ENCODE data around the gene OR5V1. TPM values are rescaled to one million over a fixed set of nuclear protein-coding genes. Genes with fewer than 3 reads are reported as not detected.
"Not testable (repeated sequence)": the region's sequence is repeated elsewhere in the genome, so short reads cannot be mapped to it uniquely, and the experiment has no call there.

Gene OR5V1
- total RNA-seq (not detected), polyA plus RNA-seq (not detected)

DNA sequence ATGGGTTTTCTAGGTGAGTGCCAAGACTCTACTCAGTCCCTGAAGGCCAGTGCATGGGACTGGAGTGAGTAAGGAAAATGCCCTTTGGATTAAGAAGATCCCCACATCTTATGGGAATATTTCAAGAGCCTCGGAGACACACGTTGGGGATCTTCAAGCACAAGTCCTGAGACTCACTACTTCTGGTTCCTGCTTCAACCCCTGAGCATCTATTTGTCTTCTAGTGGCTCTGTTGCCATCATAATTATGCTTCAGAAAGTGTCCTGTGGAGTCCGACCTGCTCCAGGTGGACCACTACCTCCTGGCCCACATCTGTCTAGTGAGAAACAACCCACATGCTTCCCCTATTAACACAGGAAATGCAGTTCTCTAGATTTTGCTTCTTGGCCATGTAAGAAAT lies at the start of gene OR5V1:
OR5V1 (minus strand) TSS at position 101 of the 400 bp plus-strand sequence. CDS start 12,670 bp downstream, outside the sequence.
- Histone ChIP-seq H3K36me3 (ENCODE audit: insufficient read depth) (no peaks in the 10 kb centered on the region), H3K4me1 (ENCODE audit: insufficient read depth) (no peaks in the 10 kb centered on the region), H3K4me3 (ENCODE audit: low read depth, low read length) (no peak within 1 kb of the TSS), H3K27ac (ENCODE audit: low read depth) (no peak within 1 kb of the TSS)
- WGBS = 81% methylated on average over 3 of the region's 3 CpGs
- DNase-seq (ENCODE audit: extremely low spot score) = no peak

DNA sequence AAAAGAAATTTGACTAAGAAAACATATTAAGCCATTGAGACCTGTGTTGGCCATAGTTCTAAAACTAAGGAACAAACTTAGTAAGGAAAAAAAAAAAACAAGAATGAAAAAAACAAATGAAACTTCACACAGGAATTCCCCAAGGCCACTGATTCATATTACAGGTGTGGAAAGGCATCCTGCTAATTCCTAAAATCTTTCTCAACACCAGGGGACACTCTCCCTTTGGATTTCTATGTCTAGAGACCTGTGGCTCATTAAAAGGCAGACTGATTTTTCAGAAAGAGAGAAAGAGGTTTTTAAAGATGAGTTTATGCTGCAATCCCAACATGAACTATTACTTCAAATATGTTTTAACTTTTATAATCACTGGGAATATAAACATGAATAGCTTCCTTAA lies 45.9 kb upstream of the OR5V1 start, which contains the start of gene OR12D1:
OR12D1 (plus strand) TSS at position 341 of the 400 bp plus-strand sequence.
- DNase-seq (ENCODE audit: extremely low spot score) = no peak
- Histone ChIP-seq H3K36me3 (ENCODE audit: insufficient read depth) (no peaks in the 10 kb centered on the region), H3K4me3 (ENCODE audit: low read depth, low read length) (no peak within 1 kb of the TSS)

DNA sequence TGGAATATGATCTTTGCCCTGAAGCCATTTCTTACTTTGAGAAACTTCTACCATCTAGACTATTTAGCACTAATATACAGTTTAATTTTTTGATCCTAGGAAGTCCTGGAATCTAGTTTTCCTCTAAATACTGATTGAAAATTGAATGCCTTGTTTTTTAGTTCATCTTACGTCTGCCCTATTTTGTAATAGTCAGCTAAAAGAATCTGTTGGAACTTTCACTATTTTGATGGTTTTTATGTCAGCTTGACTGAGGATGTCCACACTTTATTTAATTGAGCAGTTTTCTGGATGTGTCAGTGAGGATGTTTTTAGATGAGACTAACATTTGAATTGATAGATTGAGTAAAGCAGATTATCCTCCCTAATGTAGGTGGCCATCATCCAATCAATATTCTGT lies 35.1 kb upstream of the OR5V1 start:
- 43% methylated on average over 1 of the region's 1 CpG for WGBS
- no peaks in the 10 kb centered on the region for H3K36me3 ChIP-seq (ENCODE audit: insufficient read depth)
- no peak overlapping the region for H3K27ac ChIP-seq (ENCODE audit: low read depth)
- DNase-seq (ENCODE audit: extremely low spot score) = no peak
- no peaks in the 10 kb centered on the region for H3K4me1 ChIP-seq (ENCODE audit: insufficient read depth)
- no peak overlapping the region for H3K4me3 ChIP-seq (ENCODE audit: low read depth, low read length)

More for the DNA sequence above, 45.9 kb upstream of the OR5V1 start, which contains the start of gene OR12D1:
- Histone ChIP-seq H3K27ac (ENCODE audit: low read depth) (no peak within 1 kb of the TSS), H3K4me1 (ENCODE audit: insufficient read depth) (no peaks in the 10 kb centered on the region)

DNA sequence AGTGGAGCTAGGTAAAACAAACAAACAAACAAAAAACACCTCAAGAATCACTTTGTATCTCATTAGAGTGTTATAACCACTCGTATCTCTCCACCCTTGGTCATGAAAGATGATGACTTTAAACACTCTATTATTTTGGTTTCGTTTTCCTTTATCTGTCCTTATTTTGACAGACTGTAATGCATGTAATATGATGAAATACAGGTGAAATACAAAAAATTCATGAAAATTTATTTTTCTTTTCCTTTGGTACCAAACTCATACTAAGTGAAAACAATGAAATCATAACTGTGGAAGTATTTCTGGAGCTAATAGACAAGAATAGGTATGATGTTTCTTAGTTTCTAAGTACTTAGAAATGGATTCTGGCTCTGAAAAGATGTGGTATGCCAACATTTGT lies 30.9 kb upstream of the OR5V1 start:
- no peak for DNase-seq (ENCODE audit: extremely low spot score)
- Histone ChIP-seq H3K27ac (ENCODE audit: low read depth) (no peak overlapping the region), H3K36me3 (ENCODE audit: insufficient read depth) (no peaks in the 10 kb centered on the region), H3K4me3 (ENCODE audit: low read depth, low read length) (no peak overlapping the region), H3K4me1 (ENCODE audit: insufficient read depth) (no peaks in the 10 kb centered on the region)
- WGBS = 52% methylated on average over 2 of the region's 2 CpGs

DNA sequence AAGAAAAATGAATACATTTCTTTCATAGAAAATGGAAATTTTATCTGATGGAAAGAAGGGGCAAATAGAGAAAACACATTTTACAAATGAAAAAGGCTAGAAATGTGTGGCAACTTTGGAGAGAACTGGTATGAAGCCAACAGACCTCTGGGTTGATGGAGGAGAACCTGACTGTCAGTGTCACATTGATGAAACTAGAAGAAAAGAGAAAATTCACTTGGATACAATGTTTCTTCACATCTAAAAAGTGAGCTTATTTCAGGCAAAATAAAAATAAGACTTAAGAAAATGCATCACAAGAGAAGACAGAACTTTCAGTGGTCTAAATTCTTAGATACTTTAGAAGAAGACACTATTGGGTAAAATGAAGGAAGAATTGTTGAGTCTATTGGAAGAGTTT lies 26.7 kb upstream of the OR5V1 start, which contains the start of gene OR12D2:
OR12D2 (plus strand) TSS at position 301 of the 400 bp plus-strand sequence. CDS start 1,069 bp downstream, outside the sequence.
- no peaks in the 10 kb centered on the region for H3K4me1 ChIP-seq (ENCODE audit: insufficient read depth)
- no peak within 1 kb of the TSS for H3K27ac ChIP-seq (ENCODE audit: low read depth)
- H3K36me3 ChIP-seq (ENCODE audit: insufficient read depth) = no peaks in the 10 kb centered on the region
- DNase-seq (ENCODE audit: extremely low spot score) = no peak
- H3K4me3 ChIP-seq (ENCODE audit: low read depth, low read length) = no peak within 1 kb of the TSS

DNA sequence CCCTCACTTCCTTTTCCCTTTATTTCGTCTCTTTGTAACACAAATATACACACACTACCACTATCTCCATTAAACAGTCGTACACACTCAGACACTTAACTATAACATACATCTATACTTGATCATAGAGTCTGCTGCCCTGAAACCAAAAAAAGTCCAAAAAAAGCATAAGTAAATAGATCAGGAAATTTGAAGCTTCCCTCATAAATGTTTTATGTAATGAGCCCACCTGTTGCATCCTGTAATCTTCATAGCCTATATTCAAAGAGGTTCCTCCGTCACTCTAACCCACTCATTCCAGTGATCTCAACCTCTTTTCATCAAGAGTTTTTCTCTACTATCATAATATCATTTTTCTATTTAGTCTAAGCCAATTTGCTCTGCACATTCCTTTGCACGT lies 19.9 kb upstream of the OR5V1 start:
- Histone ChIP-seq H3K36me3 (ENCODE audit: insufficient read depth) (no peaks in the 10 kb centered on the region), H3K4me3 (ENCODE audit: low read depth, low read length) (no peak overlapping the region), H3K4me1 (ENCODE audit: insufficient read depth) (no peaks in the 10 kb centered on the region), H3K27ac (ENCODE audit: low read depth) (no peak overlapping the region)
- no peak for DNase-seq (ENCODE audit: extremely low spot score)
- WGBS = 46% methylated on average over 4 of the region's 4 CpGs

DNA sequence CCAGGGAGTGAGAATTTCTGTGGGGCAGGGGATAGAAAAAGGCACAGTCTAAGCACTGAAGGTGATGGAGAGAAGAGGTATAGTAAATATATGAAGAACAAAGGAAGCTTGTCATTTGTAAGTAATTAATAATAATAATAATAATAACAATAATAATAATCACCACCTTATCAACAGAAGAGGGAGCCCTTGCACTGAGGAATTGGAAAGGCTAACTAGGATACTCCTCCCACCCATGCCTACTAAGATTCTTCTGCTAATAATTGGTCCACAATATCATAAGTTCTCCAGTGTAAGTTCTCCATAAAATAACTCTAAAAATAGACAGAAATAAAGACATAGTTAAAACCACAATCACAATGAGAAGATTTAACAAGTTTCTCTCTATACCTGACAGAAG lies 7.3 kb upstream of the OR5V1 start:
- Histone ChIP-seq H3K27ac (ENCODE audit: low read depth) (no peak overlapping the region), H3K4me3 (ENCODE audit: low read depth, low read length) (no peak overlapping the region), H3K4me1 (ENCODE audit: insufficient read depth) (no peaks in the 10 kb centered on the region), H3K36me3 (ENCODE audit: insufficient read depth) (no peaks in the 10 kb centered on the region)
- DNase-seq (ENCODE audit: extremely low spot score) = no peak

DNA sequence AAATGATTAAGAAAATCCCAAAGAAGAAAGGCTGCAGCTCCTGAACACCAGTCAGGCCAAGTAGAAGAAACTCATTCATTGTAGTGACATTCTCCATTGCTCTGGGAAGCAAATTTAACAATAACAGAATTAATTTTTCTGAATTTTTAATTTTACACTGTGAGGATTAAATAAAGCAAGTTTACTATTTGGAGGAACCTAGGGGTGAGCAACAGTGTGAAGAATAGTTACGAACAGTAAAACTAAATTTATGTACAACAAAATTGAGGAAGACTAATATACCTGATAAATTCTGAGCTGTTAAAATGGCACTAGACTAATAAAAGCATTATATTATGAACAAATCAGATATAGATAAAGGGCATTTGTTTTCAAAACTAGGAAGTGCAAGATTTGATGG lies 6.5 kb upstream of the OR5V1 start, which contains the start of gene OR12D3:
OR12D3 (minus strand) TSS at position 101 of the 400 bp plus-strand sequence; CDS start at position 97, 4 bp downstream.
- no peak for DNase-seq (ENCODE audit: extremely low spot score)
- Histone ChIP-seq H3K4me1 (ENCODE audit: insufficient read depth) (no peaks in the 10 kb centered on the region), H3K27ac (ENCODE audit: low read depth) (no peak within 1 kb of the TSS), H3K4me3 (ENCODE audit: low read depth, low read length) (no peak within 1 kb of the TSS), H3K36me3 (ENCODE audit: insufficient read depth) (no peaks in the 10 kb centered on the region)
- 80% methylated on average over 1 of the region's 1 CpG for WGBS

DNA sequence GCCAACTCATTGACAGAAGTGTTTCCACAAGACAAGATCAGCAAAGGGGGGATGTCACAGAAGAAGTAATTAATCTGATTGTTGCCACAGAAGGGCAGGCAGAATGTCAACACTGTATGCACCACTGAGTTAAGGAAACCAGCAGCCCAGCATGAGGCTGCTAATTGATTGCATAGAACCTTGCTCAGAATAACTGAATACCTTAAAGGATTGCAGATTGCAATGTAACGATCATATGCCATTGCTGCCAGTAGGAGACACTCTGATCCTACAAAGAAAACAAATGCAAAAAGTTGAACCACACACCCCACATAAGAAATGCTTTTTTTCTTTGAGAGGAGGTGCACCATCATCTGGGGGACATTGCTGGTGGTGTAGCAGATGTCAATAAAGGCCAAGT lies 13.1 kb downstream of the OR5V1 start:
- 57% methylated on average over 1 of the region's 1 CpG for WGBS
- Histone ChIP-seq H3K36me3 (ENCODE audit: insufficient read depth) (no peaks in the 10 kb centered on the region), H3K27ac (ENCODE audit: low read depth) (no peak overlapping the region), H3K4me1 (ENCODE audit: insufficient read depth) (no peaks in the 10 kb centered on the region), H3K4me3 (ENCODE audit: low read depth, low read length) (no peak overlapping the region)
- no peak for DNase-seq (ENCODE audit: extremely low spot score)

DNA sequence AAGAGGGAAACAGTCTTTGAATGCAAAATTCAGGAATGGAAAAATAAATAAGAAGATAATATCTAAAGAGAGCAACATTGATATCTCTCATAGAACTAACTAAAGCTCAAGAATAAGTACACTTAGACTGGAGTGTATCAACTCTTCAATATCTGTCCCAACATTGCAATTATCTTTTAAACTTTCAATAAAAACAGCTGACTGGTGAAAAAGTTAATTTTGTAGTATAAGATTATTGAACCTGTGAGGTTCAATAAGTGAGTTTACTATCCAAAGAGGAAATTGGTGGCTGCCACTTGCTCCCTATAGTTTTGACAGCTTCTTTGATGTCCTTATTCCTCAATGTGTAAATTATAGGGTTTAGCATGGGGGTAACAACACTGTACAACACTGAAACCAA lies 13.7 kb downstream of the OR5V1 start:
- Histone ChIP-seq H3K4me3 (ENCODE audit: low read depth, low read length) (no peak overlapping the region), H3K4me1 (ENCODE audit: insufficient read depth) (no peaks in the 10 kb centered on the region), H3K27ac (ENCODE audit: low read depth) (no peak overlapping the region), H3K36me3 (ENCODE audit: insufficient read depth) (no peaks in the 10 kb centered on the region)
- DNase-seq (ENCODE audit: extremely low spot score) = no peak

DNA sequence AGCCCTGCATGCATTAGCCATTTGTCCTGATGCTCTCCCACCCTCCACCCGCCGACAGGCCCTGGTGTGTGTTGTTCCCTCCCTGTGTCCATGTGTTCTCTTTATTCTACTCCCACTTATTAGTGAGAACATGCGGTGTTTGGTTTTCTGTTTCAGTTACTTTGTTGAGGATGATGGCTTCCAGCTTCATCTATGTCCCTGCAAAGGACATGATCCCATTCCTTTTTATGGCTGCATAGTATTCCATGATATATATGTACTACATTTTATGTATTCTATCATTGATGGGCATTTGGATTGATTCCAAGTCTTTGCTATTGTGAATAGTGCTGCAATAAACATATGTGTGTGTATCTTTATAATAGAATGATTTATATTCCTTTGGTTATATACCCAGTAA lies 19.3 kb downstream of the OR5V1 start:
- DNase-seq (ENCODE audit: extremely low spot score); H3K4me1 ChIP-seq (ENCODE audit: insufficient read depth); H3K36me3 ChIP-seq (ENCODE audit: insufficient read depth); H3K4me3 ChIP-seq (ENCODE audit: low read depth, low read length); H3K27ac ChIP-seq (ENCODE audit: low read depth): not testable (repeated sequence)
- 95% methylated on average over 3 of the region's 3 CpGs for WGBS

DNA sequence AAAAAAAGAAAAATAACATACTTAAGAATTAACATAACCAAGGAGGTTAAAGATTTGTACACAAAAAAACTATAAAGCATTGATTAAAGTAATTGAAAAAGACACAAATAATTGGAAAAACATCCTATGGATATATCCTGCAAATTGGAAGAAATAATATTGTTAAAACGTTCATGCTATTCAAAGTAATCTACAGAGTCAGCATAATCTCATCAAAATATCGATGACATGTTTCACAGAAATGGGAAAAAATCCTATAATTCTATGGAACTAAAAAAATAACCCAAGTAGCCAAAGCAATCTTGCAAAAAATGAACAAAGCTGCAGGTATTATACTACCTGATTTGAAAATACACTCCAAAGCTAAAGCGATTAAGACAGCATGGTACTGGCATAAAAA lies 23.3 kb downstream of the OR5V1 start:
- Histone ChIP-seq H3K4me1 (ENCODE audit: insufficient read depth) (no peaks in the 10 kb centered on the region), H3K36me3 (ENCODE audit: insufficient read depth) (no peaks in the 10 kb centered on the region), H3K27ac (ENCODE audit: low read depth) (no peak overlapping the region), H3K4me3 (ENCODE audit: low read depth, low read length) (no peak overlapping the region)
- WGBS = 67% methylated on average over 3 of the region's 3 CpGs
- DNase-seq (ENCODE audit: extremely low spot score) = no peak

DNA sequence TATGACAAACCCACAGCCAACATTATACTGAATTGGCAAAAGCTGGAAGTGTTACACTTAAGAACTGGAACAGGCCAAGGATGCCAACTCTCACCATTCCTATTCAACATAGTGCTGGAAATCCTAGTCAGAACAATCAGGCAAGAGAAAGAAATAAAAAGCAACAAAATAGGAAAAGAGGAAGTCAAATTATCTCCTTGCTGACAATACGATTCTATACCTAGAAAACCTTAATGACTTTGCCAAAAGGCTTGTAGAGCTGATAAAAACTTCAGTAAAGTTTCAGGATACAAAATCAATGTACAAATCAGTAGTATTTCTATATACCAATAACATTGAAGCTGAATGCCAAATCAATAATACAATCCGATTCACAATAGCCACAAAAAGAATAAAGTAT lies 32.4 kb downstream of the OR5V1 start:
- Histone ChIP-seq H3K27ac (ENCODE audit: low read depth) (no peak overlapping the region), H3K36me3 (ENCODE audit: insufficient read depth) (no peaks in the 10 kb centered on the region), H3K4me1 (ENCODE audit: insufficient read depth) (no peaks in the 10 kb centered on the region), H3K4me3 (ENCODE audit: low read depth, low read length) (no peak overlapping the region)
- WGBS = 73% methylated on average over 2 of the region's 2 CpGs
- no peak for DNase-seq (ENCODE audit: extremely low spot score)

DNA sequence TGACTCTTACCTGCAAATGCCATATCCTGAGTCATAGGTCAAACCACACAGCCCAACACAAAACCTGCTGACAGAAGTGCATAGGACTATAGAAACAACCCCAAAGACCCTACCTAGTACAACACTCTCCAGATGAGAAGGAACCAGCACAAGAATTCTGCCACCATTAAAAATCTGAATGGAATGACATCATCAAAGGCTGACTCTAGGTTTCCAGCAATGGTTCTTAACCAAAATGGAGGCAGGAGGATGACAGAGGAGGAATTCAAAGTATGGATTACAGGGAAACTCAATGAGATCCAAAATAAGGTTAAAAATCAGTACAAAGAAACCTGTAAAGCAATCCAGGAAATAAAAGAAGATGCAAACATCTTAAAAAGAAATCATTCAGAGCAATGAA lies 36.0 kb downstream of the OR5V1 start:
- H3K4me1 ChIP-seq (ENCODE audit: insufficient read depth) = no peaks in the 10 kb centered on the region
- no peaks in the 10 kb centered on the region for H3K36me3 ChIP-seq (ENCODE audit: insufficient read depth)
- no peak overlapping the region for H3K27ac ChIP-seq (ENCODE audit: low read depth)
- no peak overlapping the region for H3K4me3 ChIP-seq (ENCODE audit: low read depth, low read length)
- no peak for DNase-seq (ENCODE audit: extremely low spot score)

DNA sequence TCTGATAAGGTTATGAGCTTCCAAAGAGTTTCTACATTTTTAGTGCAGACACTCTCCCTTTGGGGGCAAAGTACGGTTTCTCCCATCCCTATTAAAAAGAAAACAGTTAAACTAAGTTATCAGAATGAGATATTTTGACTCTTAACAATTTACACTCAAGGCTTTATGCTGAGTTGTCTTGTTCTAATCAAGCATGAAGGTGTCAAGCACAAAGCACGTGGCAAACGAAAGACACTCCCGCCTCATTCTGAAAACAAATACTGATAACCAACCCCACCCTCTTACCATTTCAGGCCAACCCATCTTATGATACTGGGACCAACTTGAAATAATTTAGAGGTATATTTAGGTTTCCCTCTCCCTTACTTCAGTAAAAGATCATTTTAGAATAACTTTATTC lies 42.9 kb downstream of the OR5V1 start:
- H3K4me3 ChIP-seq (ENCODE audit: low read depth, low read length) = no peak overlapping the region
- 73% methylated on average over 4 of the region's 4 CpGs for WGBS
- no peak for DNase-seq (ENCODE audit: extremely low spot score)
- no peak overlapping the region for H3K27ac ChIP-seq (ENCODE audit: low read depth)
- H3K4me1 ChIP-seq (ENCODE audit: insufficient read depth) = no peaks in the 10 kb centered on the region
- no peaks in the 10 kb centered on the region for H3K36me3 ChIP-seq (ENCODE audit: insufficient read depth)

Measured in urinary bladder (tissue), 4 donors.